ENCODE data around the gene PLA2R1. TPM values are rescaled to one million over a fixed set of nuclear protein-coding genes. Genes with fewer than 3 reads are reported as not detected.
A peak's percentile ranks its signal among the peaks of the same experiment; 100 is the strongest.

The PLA2R1 gene
- total RNA-seq, 1 donor from 2014 or later: 17.0 TPM

DNA sequence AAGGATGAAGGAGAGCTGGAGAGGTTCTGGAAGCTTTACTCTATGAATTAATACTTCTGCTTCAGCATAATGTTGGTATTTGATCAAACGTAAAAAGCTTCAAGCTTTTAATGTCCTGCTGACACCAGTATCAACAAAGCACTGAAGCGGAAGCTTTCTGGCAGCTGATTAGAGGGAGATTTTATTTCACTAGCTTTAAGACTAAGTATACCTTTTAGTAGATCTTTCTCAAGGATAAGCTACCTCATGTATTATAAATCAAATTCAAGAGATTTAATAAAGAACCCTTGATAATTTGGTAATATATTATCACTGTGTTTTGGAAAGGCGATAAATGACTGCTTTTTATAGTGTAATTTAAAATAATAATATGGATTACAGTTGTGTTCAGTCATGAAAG is 136.4 kb downstream of the PLA2R1 start:
- DNase-seq: no peak

DNA sequence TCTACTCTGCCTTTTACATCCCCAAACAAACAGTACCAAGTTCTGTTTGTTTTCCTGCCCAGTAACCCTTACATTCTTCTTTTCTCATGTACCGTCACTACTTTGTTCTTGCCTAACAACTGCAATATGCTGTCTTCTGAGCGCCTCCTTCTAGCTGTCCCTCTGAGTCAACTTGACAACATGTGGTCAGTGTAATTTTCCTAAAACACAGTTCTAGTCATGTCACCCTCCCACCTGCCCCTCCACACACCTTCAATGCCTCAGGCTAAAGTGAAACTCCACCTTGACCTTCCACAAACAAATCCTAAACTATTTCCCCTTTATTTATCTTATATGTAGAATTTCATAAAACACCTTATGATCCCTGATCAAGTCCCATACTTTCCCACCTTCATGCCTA is 139.9 kb downstream of the PLA2R1 start:
- DNase-seq: no peak

DNA sequence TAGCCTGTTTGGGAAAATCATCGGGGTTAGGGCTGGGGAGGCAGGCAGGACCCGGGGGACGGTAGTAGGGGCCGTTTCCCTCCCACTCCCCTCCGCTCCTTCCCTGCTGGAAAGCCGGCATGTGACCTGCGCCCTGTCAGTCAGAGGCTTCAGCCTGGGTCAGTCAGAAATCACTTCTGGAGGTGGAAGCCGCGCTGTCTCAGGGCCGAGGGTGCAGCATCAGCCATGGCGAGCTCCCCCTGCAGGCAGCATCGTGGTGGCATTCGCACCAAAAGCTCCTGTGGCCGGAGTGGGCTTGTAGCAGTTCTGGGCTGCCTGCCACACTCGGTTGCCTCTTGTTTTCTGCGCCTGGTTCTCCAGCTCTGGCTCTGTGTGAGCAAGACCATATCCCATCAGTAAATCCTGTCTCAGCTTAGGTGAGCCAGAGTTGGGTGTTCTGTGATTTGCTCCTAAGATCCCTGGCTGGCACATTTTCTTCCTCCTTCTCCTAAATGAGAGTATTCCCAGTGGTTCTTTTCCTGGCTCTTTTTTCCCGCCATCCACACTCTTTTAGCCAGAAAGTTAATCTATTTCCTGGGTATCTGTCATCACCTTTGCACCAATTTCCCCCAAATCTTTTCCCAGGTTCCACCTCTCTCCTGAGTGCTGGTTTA is 140.5 kb downstream of the PLA2R1 start:
- peak; percentile 85 for DNase-seq

DNA sequence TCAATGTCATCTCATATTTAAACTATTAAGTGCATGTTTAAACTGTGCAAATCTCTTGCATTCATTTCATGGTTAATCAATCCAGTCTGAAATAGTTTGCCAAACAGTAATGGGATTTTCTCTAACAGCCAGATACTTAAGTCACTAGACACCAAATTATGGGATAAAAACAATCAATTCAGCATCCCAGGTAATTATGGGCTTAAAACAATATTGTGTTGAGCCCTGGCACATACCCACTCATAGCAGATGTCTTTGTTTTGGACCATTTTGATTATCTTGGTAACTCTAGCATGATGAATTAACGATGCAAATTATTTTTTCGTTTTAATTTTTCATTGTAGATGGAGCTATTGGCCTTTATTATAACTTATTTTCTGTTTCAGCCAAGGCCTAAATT is 145.9 kb downstream of the PLA2R1 start:
- DNase-seq: no peak

DNA sequence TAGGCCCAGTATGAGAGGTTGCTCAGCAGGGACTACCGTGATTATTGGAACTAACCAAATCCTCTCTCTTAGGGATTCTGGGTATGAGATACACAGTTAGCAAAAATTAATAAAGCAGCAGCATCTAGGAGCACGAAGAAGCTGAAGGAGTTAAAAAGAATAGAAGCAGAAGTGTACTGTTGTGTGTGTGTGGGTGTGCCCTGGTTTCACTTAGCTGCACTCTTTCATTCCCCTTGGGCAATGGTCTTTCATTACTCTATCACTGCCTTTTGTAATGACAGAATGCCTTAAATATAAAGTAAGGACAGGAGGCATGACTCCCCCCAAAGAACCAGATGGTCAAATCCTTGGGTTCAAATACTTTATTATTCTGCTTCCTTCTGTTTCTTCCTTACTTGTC is 148.5 kb downstream of the PLA2R1 start:
- DNase-seq: no peak

DNA sequence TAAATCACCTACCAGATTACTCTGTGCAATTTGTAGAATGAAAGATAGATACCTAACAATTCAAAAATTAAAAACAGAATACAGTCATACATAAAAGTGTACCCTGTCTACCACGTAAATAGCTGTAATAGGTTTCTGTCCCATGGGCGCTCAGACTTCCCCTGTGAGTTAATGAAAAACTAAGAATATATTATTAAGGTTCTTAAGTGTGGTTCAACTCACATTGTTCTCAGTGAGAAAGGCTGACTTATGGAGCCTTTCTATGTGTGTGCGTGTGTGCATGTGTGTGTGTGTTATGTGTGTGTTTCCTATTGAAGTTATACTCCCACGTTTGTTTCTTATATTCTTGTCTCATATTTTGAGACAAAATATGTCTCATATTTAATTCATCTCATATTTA is 149.8 kb downstream of the PLA2R1 start:
- no peak for DNase-seq

DNA sequence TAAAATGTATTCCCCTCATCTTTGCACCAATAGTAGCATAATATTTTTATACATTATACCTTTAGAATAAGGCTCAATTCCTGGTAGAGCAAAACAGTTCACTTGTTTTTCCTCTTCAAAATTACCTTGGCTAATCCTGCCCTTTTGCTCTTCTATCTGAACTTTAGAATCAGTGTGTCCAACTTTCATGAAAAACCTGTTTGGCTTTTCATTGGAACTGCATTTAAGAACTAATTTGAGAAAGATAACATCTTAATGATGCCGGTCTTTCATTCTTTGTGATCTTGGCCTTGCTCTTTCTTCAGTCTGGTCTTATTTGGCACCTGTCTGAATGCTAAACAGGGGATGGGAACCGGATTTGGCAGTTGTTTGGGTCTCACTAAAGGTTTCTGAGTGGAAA is 151.5 kb downstream of the PLA2R1 start:
- no peak for DNase-seq

DNA sequence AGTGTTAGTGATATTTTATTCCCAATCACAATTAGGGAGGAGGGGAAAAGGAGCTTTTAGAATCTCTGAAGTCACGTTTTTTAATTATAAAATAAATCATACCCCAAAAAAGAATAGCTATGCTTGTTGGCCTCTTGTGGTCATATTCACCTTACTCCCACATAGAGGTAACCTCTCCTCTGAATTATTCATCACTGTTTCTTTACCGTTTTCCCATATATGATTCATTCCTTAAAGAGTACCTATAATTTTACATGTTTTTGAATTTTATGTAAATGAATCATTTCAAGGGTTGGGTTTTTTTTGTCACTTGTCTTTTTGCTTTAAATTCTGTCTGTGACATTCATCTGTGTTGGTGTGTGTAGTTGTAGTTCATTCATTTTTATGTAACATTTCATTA is 153.8 kb downstream of the PLA2R1 start:
- DNase-seq: no peak

DNA sequence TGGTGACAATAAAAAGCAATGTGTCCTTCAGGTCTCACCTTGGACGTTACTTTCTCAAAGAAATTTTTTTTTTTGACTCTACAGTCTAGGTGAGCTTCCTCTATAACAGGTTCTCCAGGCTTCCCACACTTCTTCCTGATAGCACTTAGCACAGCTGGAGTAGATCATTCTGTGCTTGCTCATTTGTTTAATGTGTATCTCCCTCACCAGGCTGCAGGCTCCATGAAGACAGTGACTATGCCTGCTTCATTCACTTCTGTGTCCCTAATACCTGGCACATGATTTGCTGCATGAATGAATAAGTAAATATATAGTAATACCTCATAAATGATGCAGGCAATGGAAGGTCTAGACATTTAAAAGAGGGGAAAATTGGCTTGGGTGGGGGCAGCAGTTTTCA is 154.5 kb downstream of the PLA2R1 start:
- DNase-seq: no peak

DNA sequence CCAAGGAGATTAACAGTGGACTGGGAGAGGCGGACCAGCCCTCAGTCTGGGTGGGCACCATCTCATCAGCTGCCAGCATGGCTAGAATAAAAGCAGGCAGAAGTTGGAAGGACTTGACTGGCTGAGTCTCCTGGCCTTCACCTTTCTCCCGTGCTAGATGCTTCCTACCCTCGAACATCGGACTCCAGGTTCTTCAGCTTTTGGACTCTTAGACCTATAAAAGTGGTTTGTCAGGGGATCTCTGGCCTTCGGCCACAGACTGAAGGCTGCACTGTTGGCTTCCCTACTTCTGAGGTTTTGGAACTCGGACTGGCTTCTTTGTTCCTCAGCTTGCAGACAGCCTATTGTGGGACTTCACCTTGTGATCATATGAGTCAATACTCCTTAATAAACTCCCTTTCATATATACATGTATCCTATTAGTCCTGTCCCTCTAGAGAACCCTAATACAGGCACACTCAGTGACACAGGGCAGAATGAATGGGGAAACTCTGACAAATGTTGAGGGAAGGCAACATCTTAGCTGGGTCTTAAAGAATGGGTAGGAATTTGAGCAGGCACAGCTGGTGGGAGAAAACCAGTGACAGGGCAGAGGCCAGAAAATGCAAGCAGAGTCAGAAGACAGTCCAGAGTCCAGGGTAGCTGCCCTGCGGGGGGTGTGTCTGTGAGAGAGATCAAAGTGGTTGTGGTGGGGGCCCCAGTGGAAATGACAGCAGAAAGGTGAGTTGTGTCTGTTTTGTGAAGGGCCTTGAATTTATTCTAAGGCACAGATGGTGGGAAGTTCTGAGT is 156.3 kb downstream of the PLA2R1 start:
- DNase-seq: no peak

DNA sequence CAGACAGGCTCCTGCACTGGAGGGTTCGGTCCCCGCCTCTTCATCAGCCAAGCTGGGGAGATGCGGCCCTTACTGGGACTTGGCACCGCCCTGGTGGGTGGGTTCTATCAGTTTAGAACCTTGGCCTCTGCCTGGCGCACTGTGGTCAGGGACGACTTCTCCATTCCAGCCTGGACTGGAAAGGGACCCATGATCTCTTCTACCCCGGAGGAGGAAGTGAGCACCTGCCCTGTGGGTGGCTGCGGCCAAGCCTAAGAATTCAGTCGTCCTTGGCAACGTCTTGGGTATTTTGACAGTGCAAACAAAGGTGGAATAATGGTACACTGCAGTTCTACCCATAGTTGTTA is 157.5 kb downstream of the PLA2R1 start:
- DNase-seq: no peak

DNA sequence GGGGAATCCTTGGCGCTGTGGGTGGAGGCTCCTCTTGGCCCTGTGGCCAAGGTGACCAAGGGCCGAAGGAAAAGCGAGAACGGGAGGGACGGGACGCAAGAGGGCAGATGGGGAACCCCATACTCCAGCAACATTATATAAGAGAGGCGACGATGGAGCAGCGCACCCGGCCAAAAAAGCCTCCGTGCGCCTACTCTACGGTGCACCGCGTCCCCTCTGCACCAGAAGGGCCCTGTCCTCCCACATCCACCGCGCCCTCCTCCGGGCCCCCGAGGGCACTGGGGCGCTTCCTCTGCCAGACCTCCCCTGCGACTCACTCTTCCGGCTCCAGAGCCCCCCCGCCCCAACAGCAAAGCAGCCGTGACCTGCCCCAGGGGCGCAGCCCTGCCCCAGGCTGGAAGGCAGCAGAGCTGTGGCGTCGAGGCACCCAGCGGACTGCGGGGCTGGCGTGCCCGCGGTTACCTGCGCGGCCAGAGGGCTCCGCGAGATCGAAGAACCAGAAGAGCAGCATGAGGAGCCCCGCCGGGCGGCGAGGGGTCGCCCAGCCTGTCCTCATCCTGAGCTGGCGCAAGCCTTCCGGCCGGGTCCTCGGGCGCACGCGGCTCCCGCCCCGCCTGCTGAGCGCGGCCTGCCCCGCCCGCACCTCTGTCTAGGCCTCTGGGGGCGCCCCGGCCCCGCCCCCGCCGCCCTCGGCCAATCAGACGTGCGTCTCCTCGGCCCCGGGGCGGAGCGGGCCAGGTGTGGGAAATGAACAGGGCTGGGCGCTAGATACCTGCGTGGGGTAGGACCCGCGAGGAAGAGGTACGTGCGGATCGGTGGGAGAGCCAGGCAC is 158.1 kb downstream of the PLA2R1 start, which contains the start of gene LY75:
TSS of gene LY75 (minus strand) at position 630 of the 832 bp plus-strand sequence.
- DNase-seq: peak; percentile 49

DNA sequence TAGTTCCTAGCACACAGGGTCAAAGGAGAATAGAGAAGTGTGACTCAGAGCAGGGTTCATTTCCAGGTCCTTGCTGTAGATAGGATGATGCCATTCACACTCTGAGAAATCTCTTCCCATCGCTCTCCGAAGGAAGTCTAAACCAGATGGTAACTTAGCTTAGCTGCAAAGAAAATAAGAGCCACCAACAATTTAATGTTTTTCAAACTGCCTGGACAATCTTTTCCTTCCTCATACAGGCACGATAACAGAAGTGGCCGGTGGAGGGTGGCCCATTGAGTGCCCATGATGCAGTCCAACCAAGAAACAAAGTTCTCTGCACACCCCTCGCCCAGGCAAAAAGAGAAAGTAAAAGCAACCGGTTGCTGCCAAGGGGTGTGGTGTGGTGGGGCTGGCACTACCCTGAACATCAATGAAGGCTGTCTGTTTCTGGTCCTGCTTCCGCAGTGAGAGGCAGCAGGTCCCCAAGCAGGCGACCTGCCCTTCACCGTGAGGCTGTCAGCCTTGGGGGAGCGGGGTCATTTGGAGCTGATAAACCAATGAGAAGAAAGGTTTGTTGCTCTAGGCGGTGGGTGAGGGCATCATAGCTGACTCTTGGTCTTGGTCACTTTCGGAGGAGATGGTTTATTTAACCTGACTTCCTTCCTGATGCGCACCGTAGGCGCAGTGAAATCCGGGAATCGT is 158.8 kb downstream of the PLA2R1 start:
- DNase-seq: peak; percentile 76

DNA sequence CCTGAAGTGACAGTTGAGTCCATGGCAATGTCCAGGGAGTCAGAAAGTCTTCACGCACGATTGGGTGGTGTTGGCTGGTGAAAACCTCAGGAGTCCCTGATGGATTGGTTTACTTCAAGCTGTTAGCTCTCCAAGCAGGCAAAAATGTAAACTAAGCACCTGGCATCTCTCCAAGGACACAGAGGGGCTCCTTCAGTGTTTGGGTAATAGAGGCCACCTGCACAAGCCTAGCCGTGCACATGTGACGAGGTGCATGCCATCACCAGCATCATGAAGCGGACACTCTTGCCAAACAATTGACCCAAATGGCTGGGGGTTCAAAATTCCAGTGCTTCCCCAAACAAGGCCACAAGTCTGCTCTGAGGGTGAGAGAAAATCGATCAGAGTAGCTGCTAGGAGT is 159.7 kb downstream of the PLA2R1 start:
- DNase-seq: peak; percentile 4

DNA sequence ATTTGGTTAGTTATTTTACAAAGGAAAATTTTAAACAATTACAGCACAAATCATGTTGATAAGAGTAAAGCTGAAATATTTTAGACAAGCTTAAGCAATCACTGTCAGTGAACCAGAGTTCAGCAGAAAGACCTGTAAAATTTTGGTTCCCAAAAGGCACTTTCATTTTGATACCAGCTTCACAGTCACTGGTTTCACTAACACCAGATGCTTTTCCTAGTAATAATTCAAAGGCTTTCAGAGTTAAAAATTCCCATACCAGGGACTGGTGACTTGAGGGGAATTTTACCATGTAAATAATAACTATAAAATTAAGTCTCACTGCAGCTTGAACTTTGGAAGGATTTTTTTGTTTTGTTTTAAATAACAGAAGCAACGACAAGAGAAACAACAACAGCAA is 162.1 kb downstream of the PLA2R1 start:
- no peak for DNase-seq

DNA sequence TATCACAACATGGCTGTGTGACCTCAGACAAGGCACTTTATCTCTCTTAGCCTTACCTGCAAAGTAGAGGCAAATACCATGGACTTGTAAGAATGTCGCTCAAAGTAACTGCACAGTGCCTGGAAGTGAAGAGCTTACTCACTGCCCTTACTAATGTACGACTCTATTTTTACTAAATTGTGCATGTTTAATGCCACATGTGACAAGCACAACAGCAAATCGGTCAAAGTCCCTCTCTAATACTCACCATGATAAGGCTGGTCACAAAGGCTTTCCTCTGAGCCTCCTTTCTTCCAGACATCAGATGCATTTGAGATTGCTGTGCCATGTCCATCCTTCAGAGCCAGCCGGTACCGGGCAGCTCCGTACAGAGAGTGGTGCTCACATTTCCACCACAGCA is 164.0 kb downstream of the PLA2R1 start:
- DNase-seq: no peak

DNA sequence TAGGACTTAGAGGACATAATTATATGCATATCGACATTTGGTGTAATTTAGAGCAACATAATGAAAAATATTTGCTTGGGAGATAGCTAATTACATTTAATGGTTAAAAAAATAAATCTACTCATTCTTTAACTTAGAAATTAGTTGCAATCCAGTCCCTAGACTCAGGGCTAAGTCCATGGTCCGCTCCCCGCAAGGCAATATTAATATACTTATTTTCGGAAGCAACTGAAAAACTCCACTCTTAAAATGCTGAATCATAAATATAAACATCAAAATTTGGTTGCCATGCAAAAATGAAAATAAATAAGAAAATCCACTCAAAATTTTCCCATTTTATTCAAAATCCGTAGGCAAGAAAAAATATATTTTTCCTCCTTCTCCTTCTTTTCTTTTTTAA is 164.7 kb downstream of the PLA2R1 start:
- no peak for DNase-seq

DNA sequence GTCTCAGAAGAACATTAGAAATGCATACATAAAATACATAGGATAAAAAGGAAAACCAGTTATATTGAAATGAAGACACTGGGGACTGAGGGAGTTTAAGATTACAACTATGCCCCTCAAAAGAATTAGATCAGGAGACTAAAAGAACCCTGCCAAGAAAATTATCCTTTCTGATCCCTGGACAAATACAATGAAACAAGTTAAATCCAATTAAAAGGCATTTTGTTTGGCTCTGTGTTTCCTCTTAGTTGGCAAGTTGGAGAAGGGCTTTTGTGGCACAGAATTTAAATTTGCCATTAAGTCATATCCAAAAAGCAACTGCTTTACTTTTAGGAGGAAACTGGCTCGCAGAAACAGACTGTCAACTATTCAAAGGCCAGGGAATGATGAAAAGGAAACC is 165.3 kb downstream of the PLA2R1 start:
- DNase-seq: no peak

DNA sequence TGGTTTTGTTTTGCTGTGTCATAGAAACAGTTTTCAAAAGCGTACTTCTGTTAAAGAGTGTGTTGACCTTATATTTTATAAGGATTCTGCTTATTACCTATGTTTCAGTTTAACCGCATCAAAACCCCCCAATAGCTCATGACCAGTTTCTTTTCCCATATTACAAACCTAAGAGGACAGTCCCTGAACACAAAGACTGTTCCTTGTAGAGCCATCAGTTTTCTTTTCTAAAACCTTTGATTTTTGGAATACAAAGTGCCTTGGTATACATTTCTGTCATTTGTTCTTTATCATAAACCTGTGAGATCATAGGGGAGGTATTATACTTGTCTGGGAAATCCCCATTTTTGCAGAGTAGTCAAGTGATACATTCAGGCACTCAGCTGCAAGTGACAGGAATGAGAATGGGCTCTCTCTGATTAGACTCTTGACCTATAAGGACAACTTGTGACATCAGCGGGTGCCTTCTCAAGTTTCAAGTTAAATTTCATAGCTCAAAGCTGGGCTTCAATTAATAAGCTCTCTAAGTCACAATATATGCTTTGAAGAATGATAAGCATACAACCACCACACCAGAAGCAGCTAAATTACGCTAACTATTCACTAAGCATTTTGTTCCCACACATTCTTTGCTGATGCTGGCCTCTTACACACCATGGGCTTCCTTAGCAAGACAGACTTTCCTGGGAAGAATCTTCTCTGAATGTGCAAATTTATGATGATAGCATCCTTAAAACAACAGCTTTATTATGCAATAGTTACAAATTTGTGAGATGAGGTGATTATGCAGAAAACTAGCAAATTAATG is 167.0 kb downstream of the PLA2R1 start:
- DNase-seq: no peak

DNA sequence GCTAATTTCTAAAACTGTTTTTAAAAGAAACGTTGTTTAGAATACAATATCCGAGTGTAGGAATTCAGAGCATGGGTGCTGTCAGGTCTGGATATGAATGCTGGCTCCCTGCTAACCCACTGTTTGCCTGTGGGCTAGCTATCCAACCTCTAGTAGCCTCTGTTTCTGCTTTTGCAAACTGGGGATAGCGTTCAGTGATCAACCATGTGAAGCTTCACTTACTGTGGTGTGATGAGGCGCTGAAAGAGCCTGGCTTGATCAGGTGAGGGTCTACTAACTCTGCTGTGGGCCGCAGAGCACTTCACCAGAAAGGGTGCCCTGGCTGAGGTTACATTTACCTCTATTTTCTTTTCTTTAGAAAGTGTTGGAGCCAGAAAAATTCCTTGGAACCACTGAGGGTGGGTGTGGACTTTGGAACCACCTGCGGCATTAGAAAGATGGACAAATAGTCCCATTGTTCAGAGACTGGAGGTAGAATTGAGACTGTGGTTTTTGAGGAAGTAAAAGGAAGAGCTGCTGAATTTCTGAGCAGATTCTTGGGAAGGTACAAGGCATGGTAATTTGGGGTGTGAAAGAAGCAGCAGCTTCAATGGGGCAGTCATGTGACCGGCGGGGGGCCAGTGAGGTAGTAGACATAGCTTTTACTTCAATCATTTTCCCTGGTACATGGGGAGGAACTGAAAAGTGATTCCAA is 168.1 kb downstream of the PLA2R1 start:
- DNase-seq: no peak

DNA sequence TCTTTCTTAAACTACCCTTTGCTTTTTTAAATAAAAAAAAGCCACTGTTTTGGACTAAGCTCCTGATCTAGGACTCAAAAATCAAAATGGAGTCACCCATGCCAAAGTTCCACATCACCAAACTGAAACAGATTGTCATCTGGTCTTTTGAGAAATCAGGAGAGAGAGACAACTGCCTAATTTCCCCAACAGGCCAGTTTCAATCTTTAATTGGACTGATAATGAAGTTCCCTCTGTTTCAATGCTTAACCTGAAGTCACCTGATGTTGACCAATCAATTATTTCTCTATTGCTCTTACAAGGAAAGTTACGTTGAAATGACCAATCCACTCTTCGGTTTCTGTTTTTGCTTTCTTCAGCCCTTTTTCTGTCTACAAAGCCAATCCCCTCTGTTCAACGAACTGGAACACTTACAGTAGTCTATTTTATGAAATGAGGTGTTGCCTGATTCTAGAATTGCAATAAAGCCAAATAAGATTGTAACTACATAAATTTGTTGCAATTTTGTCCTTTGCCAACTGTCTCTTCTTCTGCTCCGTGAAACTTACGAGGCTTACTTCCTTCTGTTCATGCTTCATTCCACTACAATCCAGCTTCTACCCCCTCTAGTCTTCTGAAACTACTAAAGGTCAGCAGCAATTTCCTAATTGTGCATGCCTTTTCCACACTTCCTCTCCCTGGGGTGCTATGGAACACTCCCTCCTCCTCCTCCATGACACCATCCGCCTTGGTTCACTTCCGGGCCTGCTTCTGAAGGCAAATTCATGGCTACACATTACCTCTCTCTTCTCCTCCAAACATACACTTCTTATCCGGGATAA is 169.2 kb downstream of the PLA2R1 start:
- DNase-seq: no peak

Data from dermis blood vessel endothelial cell (primary cell).